ENCODE measurements around the gene RBM44.

GRCh38 chr2:237865623-237866041 lies 67.1 kb downstream of the RBM44 start:
- TF ChIP-seq CTCF (conservative IDR thresholded peaks at IDR 0.05) (no peak), EZH2 (IDR thresholded peaks at IDR 0.05; ENCODE audit: low read depth) (no peak)

Data from PC-9 (cell line).